HCT116 (cell line): ENCODE data around the gene SLC16A7. TPM values are rescaled to one million over a fixed set of nuclear protein-coding genes. Genes with fewer than 3 reads are reported as not detected.

ENCODE experiments used
- ATAC-seq: fragments of 200-7000 bp; cut with Tn5 transposase; 2 replicates; pipeline ENCODE4 v1.9.1; 2020; ENCODE audit warnings: mild to moderate bottlenecking, moderate library complexity
- BruUV-seq: library from RNA; stranded (reverse); fragments of 400-500 nt; replicated peaks from 2 replicates; lab custom pipeline; 2021; lab: Mats Ljungman, UMichigan
- CTCF ChIA-PET: fragments of 300-600 bp; sonication (Branson Sonifier 250); formaldehyde crosslinking; loops from one replicate; lab custom pipeline; 2021; ENCODE audit warnings: antibody characterized with exemption; lab: Charles Lee
- POLR2A ChIA-PET: fragments of 300-600, 350-600 bp; sonication (Branson Sonifier 250); formaldehyde crosslinking; loops from one replicate; lab custom pipeline; 2021; ENCODE audit warnings: antibody characterized with exemption; lab: Charles Lee
- RAD21 ChIA-PET, 2 experiments: fragments of 300-600 bp; sonication (Branson Sonifier 250); formaldehyde crosslinking; loops; one replicate each; lab custom pipeline; 2023; ENCODE audit warnings: low total read pairs in 2 of 2; ENCODE audit not compliant: uncharacterized antibody in 2 of 2, unreplicated experiment in 2 of 2, low non-redundant PET in 1 of 2; lab: Charles Lee
- DNase-seq: peaks from one replicate; pipeline ENCODE4 v3.0.0-alpha.2; 2010; ENCODE audit warnings: low read depth, low spot score
- H2AFZ ChIP-seq: fragments of 200-600 bp; shearing (Covaris generic), sonication (generic); 2 replicates; pipeline ENCODE4 v1.6.1; 2017; ENCODE audit warnings: low read depth, mixed run types, mixed read lengths, antibody characterized with exemption, low read length; ENCODE audit not compliant: poor library complexity, severe bottlenecking
- H3K27ac ChIP-seq: 2 replicates; pipeline ENCODE4 v1.5.1; 2012; ENCODE audit warnings: low read depth, low read length
- H3K27me3 ChIP-seq: fragments of 200-600 bp; sonication (generic); 2 replicates; pipeline ENCODE4 v1.6.1; 2016; ENCODE audit warnings: mixed run types, low read length, mixed read lengths; ENCODE audit not compliant: insufficient read depth
- H3K36me3 ChIP-seq, 2 experiments: fragments of 200-500 bp in 1 of 2; fragments of 200-600 bp in 1 of 2; sonication (Bioruptor generic) in 1 of 2; sonication (generic) in 1 of 2; 2 replicates each; pipeline versions ENCODE4 v1.5.1 to v1.6.1; 2014 to 2016; ENCODE audit warnings: low read length in 2 of 2, inconsistent platforms in 1 of 2, mixed read lengths in 1 of 2, mixed run types in 1 of 2; ENCODE audit not compliant: insufficient read depth in 2 of 2, control insufficient read depth in 1 of 2
- H3K4me1 ChIP-seq, 2 experiments: fragments of 200-600 bp in 1 of 2; sonication (generic) in 1 of 2; 2 replicates each; pipeline versions ENCODE4 v1.5.1 to v1.6.1; 2012 to 2017; ENCODE audit warnings: low read length in 2 of 2, inconsistent platforms in 1 of 2, mild to moderate bottlenecking in 1 of 2, mixed read lengths in 1 of 2, mixed run types in 1 of 2, moderate library complexity in 1 of 2; ENCODE audit not compliant: insufficient read depth in 2 of 2, control insufficient read depth in 1 of 2
- H3K4me2 ChIP-seq: fragments of 200-600 bp; sonication (generic); 2 replicates; pipeline ENCODE4 v1.6.1; 2017; ENCODE audit warnings: mixed run types, low read length, mixed read lengths
- H3K4me3 ChIP-seq, 2 experiments: fragments of 200-600 bp in 1 of 2; sonication (generic) in 1 of 2; replicated peaks in 1 of 2; 2 replicates each; pipeline ENCODE4 v1.5.1; 2011 to 2016; ENCODE audit warnings: low read length in 2 of 2, control low read depth in 1 of 2, low read depth in 1 of 2, mild to moderate bottlenecking in 1 of 2, mixed read lengths in 1 of 2, mixed run types in 1 of 2
- H3K79me2 ChIP-seq: fragments of 200-600 bp; sonication (generic); 2 replicates; pipeline ENCODE4 v1.6.1; 2017; ENCODE audit warnings: mild to moderate bottlenecking, mixed run types, low read length, moderate library complexity, mixed read lengths; ENCODE audit not compliant: insufficient read depth
- H3K9ac ChIP-seq: fragments of 200-600 bp; sonication (generic); 2 replicates; pipeline ENCODE4 v1.6.1; 2016; ENCODE audit warnings: low read length, mixed read lengths
- H3K9me2 ChIP-seq: fragments of 200-600 bp; sonication (generic), shearing (Covaris generic); 2 replicates; pipeline ENCODE4 v1.6.1; 2017; ENCODE audit warnings: mixed run types, mild to moderate bottlenecking, moderate library complexity; ENCODE audit not compliant: insufficient read depth
- H3K9me3 ChIP-seq, 2 experiments: fragments of 200-500 bp in 1 of 2; fragments of 200-600 bp in 1 of 2; sonication (Bioruptor generic) in 1 of 2; sonication (generic) in 1 of 2; 2 replicates each; pipeline ENCODE4 v1.6.1; 2014 to 2017; ENCODE audit warnings: low read length in 2 of 2, mixed read lengths in 2 of 2, inconsistent platforms in 1 of 2, low read depth in 1 of 2, mild to moderate bottlenecking in 1 of 2, mixed run types in 1 of 2, moderate library complexity in 1 of 2; ENCODE audit not compliant: control insufficient read depth in 1 of 2, insufficient read depth in 1 of 2
- H4K20me1 ChIP-seq: fragments of 200-600 bp; sonication (generic), shearing (Covaris generic); 2 replicates; pipeline ENCODE4 v1.6.1; 2017; ENCODE audit warnings: mixed run types, mild to moderate bottlenecking, moderate library complexity; ENCODE audit not compliant: insufficient read depth
- CEBPB ChIP-seq: IDR thresholded peaks from 2 replicates; pipeline ENCODE4 v1.6.1; 2012; ENCODE audit warnings: low read depth
- ELF1 ChIP-seq: IDR thresholded peaks from 2 replicates; pipeline ENCODE4 v1.6.1; 2012; ENCODE audit warnings: low read depth, borderline replicate concordance
- FOSL1 ChIP-seq: IDR thresholded peaks from 2 replicates; pipeline ENCODE4 v1.6.1; 2012; ENCODE audit warnings: low read depth
- POLR2A ChIP-seq: IDR thresholded peaks from 2 replicates; pipeline ENCODE4 v1.7.0; 2011; ENCODE audit warnings: borderline replicate concordance; ENCODE audit not compliant: insufficient read depth, insufficient read length; ENCODE audit errors: extremely low read depth
- POLR2AphosphoS5 ChIP-seq: IDR thresholded peaks from 2 replicates; pipeline ENCODE4 v1.6.1; 2011; ENCODE audit warnings: mild to moderate bottlenecking, low read depth, low read length, moderate library complexity
- SIN3A ChIP-seq: IDR thresholded peaks from 2 replicates; pipeline ENCODE4 v1.6.1; 2012; ENCODE audit warnings: low read depth
- SP1 ChIP-seq: IDR thresholded peaks from 2 replicates; pipeline ENCODE4 v1.6.1; 2012; ENCODE audit warnings: low read depth
- SRF ChIP-seq: IDR thresholded peaks from 2 replicates; pipeline ENCODE4 v1.6.1; 2012; ENCODE audit warnings: low read depth
- TCF7L2 ChIP-seq: IDR thresholded peaks from 2 replicates; pipeline ENCODE4 v1.7.0; 2011; ENCODE audit warnings: borderline replicate concordance, inconsistent platforms; ENCODE audit not compliant: insufficient read depth, insufficient read length; ENCODE audit errors: extremely low read depth
- ZBTB33 ChIP-seq: IDR thresholded peaks from 2 replicates; pipeline ENCODE4 v1.6.1; 2011; ENCODE audit warnings: mild to moderate bottlenecking, low read length, moderate library complexity; ENCODE audit not compliant: insufficient replicate concordance; ENCODE audit errors: extremely low read depth
- ZNF274 ChIP-seq: fragments of 200-500 bp; sonication (Bioruptor generic); IDR thresholded peaks from 2 replicates; pipeline ENCODE4 v1.6.1; 2014; ENCODE audit warnings: mild to moderate bottlenecking, low read depth, low read length, inconsistent platforms
- intact Hi-C: fragments of 100-400 bp; cut with micrococcal nuclease; formaldehyde crosslinking; loops from 2 replicates; pipeline ENCODE4 v1.10.0; 2022
- total RNA-seq: library from RNA; stranded (reverse); gene quantifications from one replicate; pipeline ENCODE4 v1.2.1, GENCODE V29; 2021; ENCODE audit not compliant: unreplicated experiment
- TF ChIP-seq, protein P1 (sequence below): IDR thresholded peaks from 2 replicates; pipeline ENCODE4 v1.6.1; 2012
- TF ChIP-seq, protein P2 (sequence below): IDR thresholded peaks from 2 replicates; pipeline ENCODE4 v1.6.1; 2012
- TF ChIP-seq, protein P3 (sequence below), 3 experiments: fragments of 200-600 bp in 1 of 3; sonication (generic) in 1 of 3; IDR thresholded peaks in 2 of 3; conservative IDR thresholded peaks in 1 of 3; 2 replicates each; pipeline ENCODE4 v1.5.1; 2012 to 2017; ENCODE audit warnings: low read depth in 2 of 3, low read length in 2 of 3, antibody characterized with exemption in 1 of 3, borderline replicate concordance in 1 of 3, control low read depth in 1 of 3, mild to moderate bottlenecking in 1 of 3, mixed read lengths in 1 of 3, mixed run types in 1 of 3, moderate library complexity in 1 of 3; ENCODE audit not compliant: insufficient read depth in 1 of 3
- TF ChIP-seq, protein P4 (sequence below): IDR thresholded peaks from 2 replicates; pipeline ENCODE4 v1.6.1; 2012; ENCODE audit warnings: low read depth

The SLC16A7 gene
- total RNA-seq, 1 experiment from 2014 or later, result 10.0 TPM

- Histone ChIP-seq H3K9ac (no peak overlapping the region), H3K27ac (no peak overlapping the region), H3K4me1 (0 out of 4 replicates have a peak, but pooled peaks cover 0 to 5% of the 10 kb centered on the region in 2 experiments), H2AFZ (no peak overlapping the region), H4K20me1 (no peaks in the 10 kb centered on the region), H3K27me3 (no peaks in the 10 kb centered on the region), H3K9me2 (no peaks in the 10 kb centered on the region), H3K9me3 (no peaks in the 10 kb centered on the region), H3K36me3 (no peaks in the 10 kb centered on the region), H3K4me3 (no peak overlapping the region), H3K79me2 (no peaks in the 10 kb centered on the region), H3K4me2 (no peak overlapping the region)
- CTCF ChIA-PET, result no interaction called here
- RAD21 ChIA-PET, result no interaction called here
- intact Hi-C loops, result no loop called here
- POLR2A ChIA-PET, result no interaction called here
- ATAC-seq (no peak), DNase-seq (no peak)
- no peak for TF ChIP-seq ELF1
- no peak for TF ChIP-seq SIN3A
- TF ChIP-seq, protein P1, sequence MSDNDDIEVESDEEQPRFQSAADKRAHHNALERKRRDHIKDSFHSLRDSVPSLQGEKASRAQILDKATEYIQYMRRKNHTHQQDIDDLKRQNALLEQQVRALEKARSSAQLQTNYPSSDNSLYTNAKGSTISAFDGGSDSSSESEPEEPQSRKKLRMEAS, result no peak
- no peak for TF ChIP-seq CEBPB
- TF ChIP-seq, protein P2, sequence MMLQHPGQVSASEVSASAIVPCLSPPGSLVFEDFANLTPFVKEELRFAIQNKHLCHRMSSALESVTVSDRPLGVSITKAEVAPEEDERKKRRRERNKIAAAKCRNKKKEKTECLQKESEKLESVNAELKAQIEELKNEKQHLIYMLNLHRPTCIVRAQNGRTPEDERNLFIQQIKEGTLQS, result no peak
- TF ChIP-seq SRF, result no peak
- TF ChIP-seq ZBTB33, result no peak
- TF ChIP-seq, protein P3, sequence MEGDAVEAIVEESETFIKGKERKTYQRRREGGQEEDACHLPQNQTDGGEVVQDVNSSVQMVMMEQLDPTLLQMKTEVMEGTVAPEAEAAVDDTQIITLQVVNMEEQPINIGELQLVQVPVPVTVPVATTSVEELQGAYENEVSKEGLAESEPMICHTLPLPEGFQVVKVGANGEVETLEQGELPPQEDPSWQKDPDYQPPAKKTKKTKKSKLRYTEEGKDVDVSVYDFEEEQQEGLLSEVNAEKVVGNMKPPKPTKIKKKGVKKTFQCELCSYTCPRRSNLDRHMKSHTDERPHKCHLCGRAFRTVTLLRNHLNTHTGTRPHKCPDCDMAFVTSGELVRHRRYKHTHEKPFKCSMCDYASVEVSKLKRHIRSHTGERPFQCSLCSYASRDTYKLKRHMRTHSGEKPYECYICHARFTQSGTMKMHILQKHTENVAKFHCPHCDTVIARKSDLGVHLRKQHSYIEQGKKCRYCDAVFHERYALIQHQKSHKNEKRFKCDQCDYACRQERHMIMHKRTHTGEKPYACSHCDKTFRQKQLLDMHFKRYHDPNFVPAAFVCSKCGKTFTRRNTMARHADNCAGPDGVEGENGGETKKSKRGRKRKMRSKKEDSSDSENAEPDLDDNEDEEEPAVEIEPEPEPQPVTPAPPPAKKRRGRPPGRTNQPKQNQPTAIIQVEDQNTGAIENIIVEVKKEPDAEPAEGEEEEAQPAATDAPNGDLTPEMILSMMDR (IDR thresholded peaks at IDR 0.05 in 2 of 3, conservative IDR thresholded peaks at IDR 0.05 in 1 of 3; ENCODE audit: borderline replicate concordance in 1 of 3, insufficient read depth in 1 of 3, low read depth in 2 of 3, low read length in 2 of 3), result no peak
- TF ChIP-seq ZNF274, result no peak
- TF ChIP-seq FOSL1, result no peak
- TF ChIP-seq TCF7L2, result no peak
- TF ChIP-seq SP1, result no peak
- no peak for TF ChIP-seq POLR2A
- TF ChIP-seq, protein P4, sequence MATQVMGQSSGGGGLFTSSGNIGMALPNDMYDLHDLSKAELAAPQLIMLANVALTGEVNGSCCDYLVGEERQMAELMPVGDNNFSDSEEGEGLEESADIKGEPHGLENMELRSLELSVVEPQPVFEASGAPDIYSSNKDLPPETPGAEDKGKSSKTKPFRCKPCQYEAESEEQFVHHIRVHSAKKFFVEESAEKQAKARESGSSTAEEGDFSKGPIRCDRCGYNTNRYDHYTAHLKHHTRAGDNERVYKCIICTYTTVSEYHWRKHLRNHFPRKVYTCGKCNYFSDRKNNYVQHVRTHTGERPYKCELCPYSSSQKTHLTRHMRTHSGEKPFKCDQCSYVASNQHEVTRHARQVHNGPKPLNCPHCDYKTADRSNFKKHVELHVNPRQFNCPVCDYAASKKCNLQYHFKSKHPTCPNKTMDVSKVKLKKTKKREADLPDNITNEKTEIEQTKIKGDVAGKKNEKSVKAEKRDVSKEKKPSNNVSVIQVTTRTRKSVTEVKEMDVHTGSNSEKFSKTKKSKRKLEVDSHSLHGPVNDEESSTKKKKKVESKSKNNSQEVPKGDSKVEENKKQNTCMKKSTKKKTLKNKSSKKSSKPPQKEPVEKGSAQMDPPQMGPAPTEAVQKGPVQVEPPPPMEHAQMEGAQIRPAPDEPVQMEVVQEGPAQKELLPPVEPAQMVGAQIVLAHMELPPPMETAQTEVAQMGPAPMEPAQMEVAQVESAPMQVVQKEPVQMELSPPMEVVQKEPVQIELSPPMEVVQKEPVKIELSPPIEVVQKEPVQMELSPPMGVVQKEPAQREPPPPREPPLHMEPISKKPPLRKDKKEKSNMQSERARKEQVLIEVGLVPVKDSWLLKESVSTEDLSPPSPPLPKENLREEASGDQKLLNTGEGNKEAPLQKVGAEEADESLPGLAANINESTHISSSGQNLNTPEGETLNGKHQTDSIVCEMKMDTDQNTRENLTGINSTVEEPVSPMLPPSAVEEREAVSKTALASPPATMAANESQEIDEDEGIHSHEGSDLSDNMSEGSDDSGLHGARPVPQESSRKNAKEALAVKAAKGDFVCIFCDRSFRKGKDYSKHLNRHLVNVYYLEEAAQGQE, result no peak
- no peak for TF ChIP-seq POLR2AphosphoS5
- no TSS peak for BruUV-seq
Measured at GRCh38 chr12:59700153-59700450, 104.3 kb downstream of the SLC16A7 start.
